Spinal cord (tissue), 10 donors: ENCODE data around the gene BHLHE23. TPM values are rescaled to one million over a fixed set of nuclear protein-coding genes. Genes with fewer than 3 reads are reported as not detected.

Experiments
- DNase-seq, 6 donors: peaks; one replicate each; pipeline versions ENCODE4 v3.0.0 to v3.0.0-alpha.2; 2013 to 2015; ENCODE audit warnings: low spot score in 6 of 6, low read depth in 4 of 6
- H3K27ac ChIP-seq: one replicate; pipeline ENCODE4 v1.5.1; 2013; ENCODE audit warnings: low read depth, low read length, control low read depth
- H3K27me3 ChIP-seq: one replicate; pipeline ENCODE4 v1.6.1; 2013; ENCODE audit warnings: low read length; ENCODE audit not compliant: control insufficient read depth, insufficient read depth
- H3K36me3 ChIP-seq: one replicate; pipeline ENCODE4 v1.6.1; 2013; ENCODE audit warnings: low read length; ENCODE audit not compliant: control insufficient read depth, insufficient read depth
- H3K4me1 ChIP-seq: one replicate; pipeline ENCODE4 v1.6.1; 2013; ENCODE audit warnings: low read length; ENCODE audit not compliant: control insufficient read depth, insufficient read depth
- H3K4me3 ChIP-seq: one replicate; pipeline ENCODE4 v1.5.1; 2013; ENCODE audit warnings: low read depth, low read length, control low read depth
- H3K9me3 ChIP-seq: one replicate; pipeline ENCODE4 v1.6.1; 2013; ENCODE audit warnings: low read length; ENCODE audit not compliant: control insufficient read depth, insufficient read depth
- WGBS: methylation state at CpG from one replicate; pipeline ENCODE4 v1.1.5; 2013; ENCODE audit warnings: missing lambda C conversion rate; ENCODE audit not compliant: insufficient coverage; 5-methylcytosine and 5-hydroxymethylcytosine counted together
- polyA plus RNA-seq, 2 donors: library from polyadenylated mRNA; unstranded; fragments of 120-200 nt; gene quantifications; one replicate each; pipeline ENCODE4 v1.2.1, GENCODE V29; 2013; ENCODE audit not compliant: insufficient read length in 2 of 2
- total RNA-seq, 2 donors: library from RNA; depleted of rRNA in 1 of 2; stranded (reverse); fragments of 120-200 nt in 1 of 2; fragments of >200 nt in 1 of 2; gene quantifications; one replicate each; pipeline versions ENCODE4 v1.2.3 to v1.2.4, GENCODE V29; 2013 to 2014
- donor health status: healthy.

BHLHE23 gene
- total and polyA plus RNA-seq, 4 donors: not detected

DNA sequence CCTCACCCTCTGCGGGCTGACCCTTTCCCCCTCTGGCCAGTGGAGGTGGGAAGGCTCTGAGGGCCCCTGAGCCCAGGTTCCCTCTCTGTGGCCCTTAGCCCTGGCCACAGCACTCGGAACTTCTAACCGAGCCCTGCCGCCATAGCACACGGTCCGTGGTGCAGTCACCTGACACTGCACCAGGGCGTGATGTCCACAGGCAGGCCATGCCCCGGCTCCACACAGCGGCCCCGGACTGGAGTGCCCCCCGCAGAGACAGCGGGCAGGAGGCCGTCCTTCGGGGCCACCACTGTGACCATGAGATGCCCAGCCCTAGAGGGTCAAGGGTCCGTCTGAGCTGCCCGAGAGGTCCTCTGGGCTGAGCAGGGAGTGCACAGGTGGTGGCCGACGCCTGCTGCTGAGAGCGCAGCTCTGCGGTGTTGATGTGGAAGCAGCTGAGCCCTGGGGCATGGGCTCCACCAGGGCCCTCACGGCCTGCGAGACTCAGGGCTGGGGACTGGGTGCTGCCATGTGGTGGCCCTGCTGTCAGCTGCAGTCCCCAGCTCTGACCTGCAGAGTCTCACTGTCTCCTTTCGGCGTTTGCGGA is 11.2 kb upstream of the BHLHE23 start:
- 95% methylated on average over 25 of the region's 25 CpGs for WGBS
- no peak for DNase-seq
- H3K4me3 ChIP-seq: no peak overlapping the region
- H3K27ac ChIP-seq: no peak overlapping the region
- peaks cover 3% of the 10 kb centered on the region for H3K9me3 ChIP-seq
- no peaks in the 10 kb centered on the region for H3K36me3 ChIP-seq
- peaks cover 10% of the 10 kb centered on the region for H3K4me1 ChIP-seq
- H3K27me3 ChIP-seq: peaks cover 39% of the 10 kb centered on the region

DNA sequence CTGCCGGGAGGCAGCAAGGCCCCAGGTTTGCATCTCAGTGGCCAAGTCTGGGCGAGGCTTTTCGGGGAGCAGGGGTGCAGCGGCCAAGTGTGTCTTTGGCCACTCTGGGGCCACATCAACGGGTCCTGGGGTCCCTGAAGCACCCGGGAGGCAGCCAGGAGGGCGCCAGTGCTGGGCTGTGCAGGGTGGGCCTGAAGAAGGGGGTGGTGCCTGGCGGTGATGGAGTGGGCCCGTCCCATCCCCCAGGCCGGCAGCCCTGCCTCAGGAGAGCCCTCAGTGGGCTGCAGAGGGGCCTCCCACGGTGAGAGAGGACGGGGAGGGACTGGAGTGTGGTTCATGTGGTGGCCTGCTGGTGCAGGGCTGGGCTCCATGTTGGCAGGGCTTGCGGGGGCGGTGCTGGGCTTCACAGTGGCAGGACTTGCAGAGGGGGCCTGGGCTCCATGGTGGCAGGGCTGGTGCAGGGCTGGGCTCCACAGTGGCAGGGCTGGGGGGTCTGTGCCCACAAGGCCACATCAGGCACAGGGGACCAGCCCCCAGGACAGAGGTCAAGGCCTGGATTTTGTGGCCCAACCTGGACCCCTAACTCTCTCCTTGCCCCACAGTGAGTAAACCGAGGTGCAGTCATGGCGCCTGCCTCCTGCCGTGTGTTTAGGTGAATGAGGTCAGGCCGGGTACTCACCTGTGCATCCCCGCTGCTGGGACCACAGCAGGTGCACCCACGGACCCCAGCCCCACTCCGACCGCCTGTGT is 10.5 kb upstream of the BHLHE23 start:
- peaks cover 3% of the 10 kb centered on the region for H3K9me3 ChIP-seq
- peaks cover 40% of the 10 kb centered on the region for H3K27me3 ChIP-seq
- H3K36me3 ChIP-seq: no peaks in the 10 kb centered on the region
- H3K4me3 ChIP-seq: no peak overlapping the region
- no peak overlapping the region for H3K27ac ChIP-seq
- H3K4me1 ChIP-seq: peaks cover 10% of the 10 kb centered on the region
- 77% methylated on average over 19 of the region's 22 CpGs for WGBS
- no peak for DNase-seq

DNA sequence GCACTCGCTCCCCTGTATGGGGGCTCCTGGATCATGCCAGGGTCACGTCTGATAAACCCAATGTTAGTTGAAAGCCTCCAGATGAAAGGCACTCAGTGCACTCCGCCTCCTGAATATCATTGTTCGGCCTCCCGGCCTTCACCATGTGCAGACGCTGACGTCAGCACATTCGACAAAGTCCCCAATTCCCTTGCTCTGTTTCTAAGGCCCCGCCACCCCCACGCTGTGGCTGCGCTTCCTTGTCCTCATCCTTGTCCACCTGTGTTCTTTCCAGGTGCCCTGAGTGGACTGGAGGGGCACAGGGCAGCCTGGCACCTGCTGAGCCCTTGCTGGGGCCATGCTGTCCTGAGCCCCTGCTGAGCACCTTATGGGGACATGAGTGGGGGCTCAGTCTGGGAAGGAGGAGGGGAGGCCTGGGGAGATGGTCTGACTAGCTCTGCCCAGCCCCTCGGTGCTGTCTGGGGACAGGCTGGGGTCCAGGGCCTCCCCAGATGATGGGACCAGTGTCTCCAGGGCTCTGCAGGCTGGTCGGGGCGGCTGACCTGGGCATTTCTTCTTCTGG is 9.8 kb upstream of the BHLHE23 start:
- Histone ChIP-seq H3K4me3 (no peak overlapping the region), H3K4me1 (peaks cover 10% of the 10 kb centered on the region), H3K27me3 (peaks cover 43% of the 10 kb centered on the region), H3K27ac (no peak overlapping the region), H3K9me3 (peaks cover 3% of the 10 kb centered on the region), H3K36me3 (no peaks in the 10 kb centered on the region)
- 74% methylated on average over 14 of the region's 14 CpGs for WGBS
- no peak for DNase-seq

DNA sequence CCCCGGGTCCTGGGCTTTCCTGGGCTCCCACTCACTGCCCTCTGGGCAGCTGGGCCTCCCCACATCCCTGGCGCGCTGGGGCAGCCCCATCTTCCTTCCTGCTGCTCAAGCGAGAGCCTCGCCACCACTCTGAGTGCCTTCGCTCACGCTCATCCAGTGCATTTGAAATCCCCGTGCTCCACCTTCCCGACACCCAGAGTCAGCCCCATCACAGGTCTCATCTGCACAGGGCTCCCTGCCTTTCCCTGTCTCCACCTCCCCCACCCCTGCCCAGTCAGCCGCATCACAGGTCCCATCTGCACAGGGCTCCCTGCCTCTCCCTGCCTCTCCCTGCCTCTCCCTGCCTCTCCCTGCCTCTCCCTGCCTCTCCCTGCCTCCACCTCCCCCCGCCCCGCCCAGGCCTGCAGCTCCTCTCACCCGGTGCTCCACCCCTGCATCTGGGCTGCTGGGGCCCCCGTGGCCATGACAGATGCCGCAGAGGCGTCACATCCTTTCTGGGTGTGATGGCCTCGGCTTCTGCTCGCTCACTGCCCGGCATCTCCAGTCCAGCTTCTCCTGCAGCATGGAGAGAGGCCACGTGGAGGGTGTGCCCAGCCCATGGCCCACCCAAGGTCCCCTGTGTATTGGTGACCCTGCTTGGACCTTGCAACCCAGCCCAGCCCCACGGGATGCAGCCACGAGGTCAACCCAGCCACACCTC is 9.0 kb upstream of the BHLHE23 start:
- no peak overlapping the region for H3K4me3 ChIP-seq
- no peaks in the 10 kb centered on the region for H3K36me3 ChIP-seq
- H3K27me3 ChIP-seq: peaks cover 51% of the 10 kb centered on the region
- WGBS: 73% methylated on average over 19 of the region's 22 CpGs
- no peak for DNase-seq
- H3K9me3 ChIP-seq: peaks cover 3% of the 10 kb centered on the region
- H3K27ac ChIP-seq: no peak overlapping the region
- H3K4me1 ChIP-seq: peaks cover 10% of the 10 kb centered on the region

DNA sequence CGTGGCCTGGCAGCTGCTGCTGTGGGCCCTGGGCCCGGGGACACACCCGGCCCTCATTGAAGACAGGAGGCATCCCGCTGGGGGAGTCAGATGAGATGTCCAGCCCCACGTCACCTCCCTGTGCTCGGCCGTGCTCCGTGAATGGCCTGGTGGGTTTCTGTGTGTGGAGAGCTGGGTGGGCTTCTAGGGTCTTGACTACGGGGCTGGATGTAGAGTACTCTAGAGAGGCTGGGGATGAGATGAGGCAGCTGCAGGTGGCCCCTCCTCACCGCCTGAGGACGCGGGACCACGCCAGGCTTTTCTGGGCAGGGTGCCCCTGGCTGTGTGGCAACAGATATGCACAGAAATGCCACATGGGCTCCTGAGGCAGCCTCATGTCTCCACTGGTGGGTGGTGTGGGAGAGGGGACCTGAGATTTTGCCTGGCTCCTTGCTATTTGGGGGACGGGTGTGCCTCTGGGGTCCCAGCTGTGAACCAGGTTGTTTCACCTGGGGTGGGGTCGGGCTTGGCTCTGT is 8.4 kb upstream of the BHLHE23 start:
- DNase-seq: peak in 1 of 6 donors; percentile 61
- no peaks in the 10 kb centered on the region for H3K36me3 ChIP-seq
- peaks cover 3% of the 10 kb centered on the region for H3K9me3 ChIP-seq
- no peak overlapping the region for H3K27ac ChIP-seq
- peaks cover 13% of the 10 kb centered on the region for H3K4me1 ChIP-seq
- WGBS: 44% methylated on average over 15 of the region's 15 CpGs
- H3K4me3 ChIP-seq: no peak overlapping the region
- H3K27me3 ChIP-seq: peaks cover 52% of the 10 kb centered on the region

DNA sequence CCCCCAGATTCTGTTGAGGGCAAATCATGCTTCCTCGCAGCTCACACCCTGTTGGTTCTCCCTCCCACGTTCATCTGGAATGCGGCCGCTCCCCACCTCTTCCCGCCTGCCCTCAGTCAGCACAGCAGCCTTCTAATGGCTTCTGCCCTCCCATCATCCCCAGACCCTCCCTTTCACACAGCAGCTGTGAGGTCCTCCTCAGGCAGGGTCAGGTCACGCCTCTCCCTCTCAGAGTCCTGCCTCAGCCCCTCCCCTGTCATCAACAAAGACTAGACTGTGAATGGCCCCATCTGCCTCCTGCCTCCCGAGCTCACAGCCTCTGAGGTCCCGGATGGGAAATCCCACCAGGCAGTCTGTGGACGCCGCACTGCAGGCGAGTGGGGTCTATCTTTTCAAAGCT is 7.9 kb upstream of the BHLHE23 start:
- Histone ChIP-seq H3K27me3 (peaks cover 57% of the 10 kb centered on the region), H3K9me3 (peaks cover 3% of the 10 kb centered on the region), H3K4me3 (no peak overlapping the region), H3K36me3 (no peaks in the 10 kb centered on the region), H3K4me1 (peaks cover 17% of the 10 kb centered on the region), H3K27ac (no peak overlapping the region)
- DNase-seq: peak in 1 of 6 donors; percentile 41
- WGBS: 9% methylated on average over 11 of the region's 11 CpGs

DNA sequence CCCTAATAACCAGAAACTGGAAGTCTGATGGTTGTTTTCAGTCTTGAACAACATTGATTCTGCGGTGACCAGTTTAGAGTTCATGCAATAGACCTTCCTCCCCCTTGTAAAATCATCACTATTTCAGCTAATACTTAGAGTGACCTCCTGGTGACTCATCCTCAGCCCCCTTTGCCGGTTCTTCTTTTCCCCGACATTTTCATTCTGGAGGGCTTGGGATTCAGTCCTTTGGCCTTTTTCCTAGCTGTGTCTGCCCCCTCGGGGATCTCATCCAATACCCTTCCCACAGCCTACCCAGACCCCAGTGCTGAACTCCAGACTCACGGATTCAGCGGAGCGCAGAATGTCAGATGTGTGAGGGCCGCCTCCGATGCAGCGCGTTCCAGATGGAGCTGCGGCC is 7.5 kb upstream of the BHLHE23 start:
- Histone ChIP-seq H3K4me1 (peaks cover 22% of the 10 kb centered on the region), H3K4me3 (no peak overlapping the region), H3K27me3 (peaks cover 61% of the 10 kb centered on the region), H3K36me3 (no peaks in the 10 kb centered on the region), H3K9me3 (peaks cover 3% of the 10 kb centered on the region), H3K27ac (no peak overlapping the region)
- WGBS: 19% methylated on average over 12 of the region's 12 CpGs
- no peak for DNase-seq

DNA sequence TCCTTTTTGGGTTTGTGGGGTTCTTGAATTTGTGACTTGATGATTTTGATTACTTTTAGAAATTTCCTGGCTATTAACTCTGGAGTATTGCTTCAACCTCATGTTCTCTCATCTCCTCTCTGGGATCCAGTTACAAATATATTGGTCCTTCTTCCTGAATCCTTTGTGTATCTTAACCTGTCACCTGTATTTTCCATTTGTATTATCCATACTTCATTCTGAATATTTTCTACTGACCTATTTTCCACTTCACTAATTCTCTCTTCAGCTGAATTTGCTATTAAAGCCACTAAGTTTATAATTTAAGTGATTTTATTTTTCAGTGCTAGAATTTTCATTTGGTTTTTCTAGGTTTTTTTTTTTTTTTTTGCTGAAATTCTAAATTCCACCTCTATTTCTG is 6.4 kb upstream of the BHLHE23 start:
- H3K27ac ChIP-seq: no peak overlapping the region
- H3K36me3 ChIP-seq: no peaks in the 10 kb centered on the region
- H3K27me3 ChIP-seq: peaks cover 72% of the 10 kb centered on the region
- no peak overlapping the region for H3K4me3 ChIP-seq
- peaks cover 3% of the 10 kb centered on the region for H3K9me3 ChIP-seq
- peaks cover 32% of the 10 kb centered on the region for H3K4me1 ChIP-seq
- no peak for DNase-seq

DNA sequence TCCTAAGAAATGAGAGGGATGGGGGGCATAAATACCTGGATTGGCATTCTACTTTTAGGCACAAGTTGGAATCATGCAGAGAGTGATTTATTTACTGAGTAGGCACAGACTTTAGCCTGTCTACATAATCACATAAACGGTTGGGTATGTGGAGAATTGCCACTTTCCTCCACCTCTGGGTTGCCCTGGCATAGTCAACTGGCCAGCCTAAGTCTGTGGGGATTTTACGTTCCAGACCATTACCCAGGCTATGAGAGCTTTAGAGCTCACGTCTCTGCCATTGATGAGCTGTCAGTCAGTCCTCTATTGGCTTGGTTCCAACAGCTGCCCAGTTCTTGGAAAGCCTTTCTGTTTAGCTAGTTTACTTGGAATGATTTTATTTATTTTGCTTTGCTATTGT is 5.0 kb upstream of the BHLHE23 start:
- H3K36me3 ChIP-seq: no peaks in the 10 kb centered on the region
- WGBS: 25% methylated on average over 2 of the region's 3 CpGs
- H3K27ac ChIP-seq: no peak overlapping the region
- peaks cover 45% of the 10 kb centered on the region for H3K4me1 ChIP-seq
- H3K4me3 ChIP-seq: no peak overlapping the region
- peaks cover 3% of the 10 kb centered on the region for H3K9me3 ChIP-seq
- peaks cover 86% of the 10 kb centered on the region for H3K27me3 ChIP-seq
- DNase-seq: peak in 1 of 6 donors; percentile 57
